Stimulated activated CD4-positive, alpha-beta T cell treated with anti-CD3 and anti-CD28 coated beads, Interleukin-2, amount 100 ng/mL, for 48 hours (primary cell): ENCODE data around the gene ZNF667.

Source experiments
- DNase-seq, 2 donors: peaks; one replicate each; pipeline ENCODE4 v3.0.0-alpha.2; 2020

Gene ZNF667

GRCh38 chr19:56393119-56394012 lies 83.8 kb downstream of the ZNF667 start, which contains the start of gene ZNF582:
Gene ZNF582 (minus strand): TSS chr19:56393534. CDS start chr19:56391752, 1,782 bp downstream.
- DNase-seq, result peak; percentile 77 to 83
